HFF-Myc (cell line): ENCODE data around the gene SARS2.

Experiments used
- DNase-seq: peaks from one replicate; pipeline ENCODE4 v3.0.0-alpha.2; 2011; ENCODE audit warnings: low read depth; ENCODE audit errors: extremely low read depth
- H3K4me3 ChIP-seq: replicated peaks from 2 replicates; pipeline ENCODE4 v1.5.1; 2011; ENCODE audit warnings: low read depth, mild to moderate bottlenecking, control low read depth, low read length
- TF ChIP-seq, protein P1 (sequence below): IDR thresholded peaks from 2 replicates; pipeline ENCODE4 v1.5.1; 2012; ENCODE audit warnings: mild to moderate bottlenecking, low read depth, low read length, control low read depth; ENCODE audit errors: missing control alignments

SARS2 gene

DNA sequence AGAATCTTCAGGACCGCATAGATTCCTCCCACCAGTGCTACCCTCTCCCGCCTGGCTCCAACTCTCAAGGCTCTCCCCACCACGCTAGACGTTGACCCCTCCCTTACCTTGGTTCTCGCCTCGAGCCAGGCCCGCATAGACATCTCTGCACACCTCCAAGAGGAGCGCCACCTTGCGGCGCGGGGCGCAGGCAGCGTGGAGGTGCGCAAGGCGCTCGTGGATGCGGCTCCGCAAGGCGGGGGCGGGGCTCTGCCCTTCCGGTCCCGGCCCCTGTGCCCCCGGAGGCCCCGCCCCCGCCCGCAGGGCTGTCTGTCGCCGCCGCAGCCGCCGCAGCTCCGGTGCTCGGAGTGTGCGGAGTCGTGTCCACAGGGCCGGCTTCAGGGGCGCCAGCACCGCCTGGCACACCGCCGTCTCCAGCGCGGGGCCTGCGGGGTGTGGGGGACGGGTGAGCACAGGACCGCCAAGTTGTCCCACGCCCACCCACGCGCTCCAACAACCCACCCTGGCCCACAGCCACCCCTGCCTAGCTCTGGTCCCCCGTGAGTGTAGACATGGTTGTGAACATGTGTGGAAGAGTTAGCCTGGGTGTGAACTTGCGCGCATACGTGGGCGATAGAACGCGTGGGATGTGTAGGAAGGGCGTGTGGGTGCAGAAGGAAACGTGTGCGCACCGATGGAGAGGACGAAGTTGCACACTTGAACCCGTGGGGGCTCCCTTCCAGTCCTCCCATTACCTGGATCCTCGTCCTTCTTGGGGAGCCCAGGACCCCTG lies 60.5 kb downstream of the SARS2 start:
- H3K4me3 ChIP-seq = peak overlapping the region; percentile 48
- TF ChIP-seq, protein P1, sequence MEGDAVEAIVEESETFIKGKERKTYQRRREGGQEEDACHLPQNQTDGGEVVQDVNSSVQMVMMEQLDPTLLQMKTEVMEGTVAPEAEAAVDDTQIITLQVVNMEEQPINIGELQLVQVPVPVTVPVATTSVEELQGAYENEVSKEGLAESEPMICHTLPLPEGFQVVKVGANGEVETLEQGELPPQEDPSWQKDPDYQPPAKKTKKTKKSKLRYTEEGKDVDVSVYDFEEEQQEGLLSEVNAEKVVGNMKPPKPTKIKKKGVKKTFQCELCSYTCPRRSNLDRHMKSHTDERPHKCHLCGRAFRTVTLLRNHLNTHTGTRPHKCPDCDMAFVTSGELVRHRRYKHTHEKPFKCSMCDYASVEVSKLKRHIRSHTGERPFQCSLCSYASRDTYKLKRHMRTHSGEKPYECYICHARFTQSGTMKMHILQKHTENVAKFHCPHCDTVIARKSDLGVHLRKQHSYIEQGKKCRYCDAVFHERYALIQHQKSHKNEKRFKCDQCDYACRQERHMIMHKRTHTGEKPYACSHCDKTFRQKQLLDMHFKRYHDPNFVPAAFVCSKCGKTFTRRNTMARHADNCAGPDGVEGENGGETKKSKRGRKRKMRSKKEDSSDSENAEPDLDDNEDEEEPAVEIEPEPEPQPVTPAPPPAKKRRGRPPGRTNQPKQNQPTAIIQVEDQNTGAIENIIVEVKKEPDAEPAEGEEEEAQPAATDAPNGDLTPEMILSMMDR = peak; percentile 78
- peak; percentile 31 for DNase-seq

DNA sequence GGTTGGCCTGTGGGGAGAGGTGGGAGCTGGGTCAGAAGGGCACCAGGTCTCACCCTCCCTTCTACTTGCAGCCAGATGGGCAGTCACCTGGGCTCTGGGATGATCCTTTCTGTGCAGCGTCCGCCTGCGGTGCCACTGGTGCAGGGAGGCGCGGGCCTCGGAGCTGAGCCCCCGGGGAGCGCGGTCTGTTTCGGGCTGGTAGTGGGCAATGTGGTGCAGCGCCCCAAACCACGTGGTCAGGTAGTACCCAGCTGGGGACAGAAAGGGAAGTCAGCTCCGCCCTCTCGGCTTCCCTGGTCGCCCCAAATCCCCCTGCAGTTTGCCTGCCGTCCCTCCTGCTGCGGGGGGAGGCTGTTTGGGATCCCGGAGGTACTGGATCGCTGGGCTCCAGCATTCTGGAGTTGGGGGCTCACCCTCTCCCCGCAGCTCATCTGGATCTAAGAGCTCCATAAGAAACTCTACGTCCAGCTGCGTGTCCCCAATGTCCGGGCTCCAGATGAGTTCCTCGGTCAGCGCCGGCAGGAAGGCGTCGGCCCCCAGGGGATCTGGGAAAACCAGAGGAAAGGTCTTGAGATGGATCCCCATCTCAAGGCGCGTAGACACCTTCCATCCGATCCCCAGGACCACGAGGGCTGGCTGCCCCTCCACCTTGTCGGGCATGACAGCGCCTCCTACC lies 61.3 kb downstream of the SARS2 start:
- DNase-seq = no peak
- TF ChIP-seq, protein P1 = no peak
- H3K4me3 ChIP-seq = peak overlapping the region; percentile 48

DNA sequence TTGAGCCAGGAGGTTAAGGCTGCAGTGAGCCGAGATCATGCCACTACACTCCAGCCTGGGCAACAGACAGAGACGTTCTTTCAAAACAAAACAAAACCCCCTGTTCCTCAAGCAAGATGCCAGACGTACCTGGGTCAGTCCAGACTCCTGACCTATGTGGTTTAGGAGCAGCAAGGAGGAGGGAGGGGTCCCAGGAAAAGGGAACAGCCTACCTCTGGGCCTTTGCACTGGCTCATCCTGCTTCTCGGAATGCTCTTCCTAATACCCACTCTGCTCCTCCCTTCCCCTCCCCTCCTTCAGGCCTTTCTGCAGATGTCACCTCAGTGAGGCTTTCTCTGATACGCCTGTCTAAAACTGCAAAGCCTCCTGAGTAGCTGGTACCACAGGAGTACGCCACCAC lies 62.0 kb downstream of the SARS2 start:
- TF ChIP-seq, protein P1 = no peak
- DNase-seq = no peak
- peak overlapping the region; percentile 48; the same call in 1 of the 2 replicates for H3K4me3 ChIP-seq

DNA sequence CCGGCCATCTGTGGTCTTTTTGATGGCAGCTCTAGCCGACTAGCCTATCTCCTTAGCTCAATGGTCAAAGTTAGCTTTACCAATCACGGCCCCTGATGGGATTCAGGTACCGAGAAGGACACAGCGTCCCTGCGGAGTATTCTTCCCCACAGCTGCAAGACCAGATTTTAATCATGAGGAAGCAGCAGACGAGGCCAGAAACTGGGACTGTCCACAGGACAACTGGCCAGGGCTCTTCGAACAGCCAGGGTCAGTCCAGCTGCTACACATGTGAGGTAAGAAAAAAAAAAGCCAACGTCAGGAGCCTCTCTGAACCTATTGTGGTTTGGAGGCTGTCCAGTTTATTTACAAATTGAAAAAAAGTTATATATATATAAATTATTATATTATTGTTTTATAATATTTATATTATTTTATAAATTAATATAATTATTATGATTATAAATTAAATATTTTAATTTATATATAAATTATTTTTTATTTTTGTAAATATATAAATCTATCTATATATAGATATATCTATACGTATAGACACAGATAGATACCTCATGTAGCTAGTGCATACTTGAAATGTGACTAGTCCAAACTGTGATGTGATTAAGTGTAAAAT lies 63.3 kb downstream of the SARS2 start:
- H3K4me3 ChIP-seq = no peak overlapping the region
- TF ChIP-seq, protein P1 = no peak
- DNase-seq = no peak
